ENCODE results near the gene PLSCR5. TPM values are rescaled to one million over a fixed set of nuclear protein-coding genes. Genes with fewer than 3 reads are reported as not detected.

The PLSCR5 gene
- total and polyA plus RNA-seq, 2 experiments from 2014 or later, result not detected

GRCh38 chr3:146540236-146540635, 64.9 kb downstream of the PLSCR5 start (continued):
- TF ChIP-seq, protein P1, sequence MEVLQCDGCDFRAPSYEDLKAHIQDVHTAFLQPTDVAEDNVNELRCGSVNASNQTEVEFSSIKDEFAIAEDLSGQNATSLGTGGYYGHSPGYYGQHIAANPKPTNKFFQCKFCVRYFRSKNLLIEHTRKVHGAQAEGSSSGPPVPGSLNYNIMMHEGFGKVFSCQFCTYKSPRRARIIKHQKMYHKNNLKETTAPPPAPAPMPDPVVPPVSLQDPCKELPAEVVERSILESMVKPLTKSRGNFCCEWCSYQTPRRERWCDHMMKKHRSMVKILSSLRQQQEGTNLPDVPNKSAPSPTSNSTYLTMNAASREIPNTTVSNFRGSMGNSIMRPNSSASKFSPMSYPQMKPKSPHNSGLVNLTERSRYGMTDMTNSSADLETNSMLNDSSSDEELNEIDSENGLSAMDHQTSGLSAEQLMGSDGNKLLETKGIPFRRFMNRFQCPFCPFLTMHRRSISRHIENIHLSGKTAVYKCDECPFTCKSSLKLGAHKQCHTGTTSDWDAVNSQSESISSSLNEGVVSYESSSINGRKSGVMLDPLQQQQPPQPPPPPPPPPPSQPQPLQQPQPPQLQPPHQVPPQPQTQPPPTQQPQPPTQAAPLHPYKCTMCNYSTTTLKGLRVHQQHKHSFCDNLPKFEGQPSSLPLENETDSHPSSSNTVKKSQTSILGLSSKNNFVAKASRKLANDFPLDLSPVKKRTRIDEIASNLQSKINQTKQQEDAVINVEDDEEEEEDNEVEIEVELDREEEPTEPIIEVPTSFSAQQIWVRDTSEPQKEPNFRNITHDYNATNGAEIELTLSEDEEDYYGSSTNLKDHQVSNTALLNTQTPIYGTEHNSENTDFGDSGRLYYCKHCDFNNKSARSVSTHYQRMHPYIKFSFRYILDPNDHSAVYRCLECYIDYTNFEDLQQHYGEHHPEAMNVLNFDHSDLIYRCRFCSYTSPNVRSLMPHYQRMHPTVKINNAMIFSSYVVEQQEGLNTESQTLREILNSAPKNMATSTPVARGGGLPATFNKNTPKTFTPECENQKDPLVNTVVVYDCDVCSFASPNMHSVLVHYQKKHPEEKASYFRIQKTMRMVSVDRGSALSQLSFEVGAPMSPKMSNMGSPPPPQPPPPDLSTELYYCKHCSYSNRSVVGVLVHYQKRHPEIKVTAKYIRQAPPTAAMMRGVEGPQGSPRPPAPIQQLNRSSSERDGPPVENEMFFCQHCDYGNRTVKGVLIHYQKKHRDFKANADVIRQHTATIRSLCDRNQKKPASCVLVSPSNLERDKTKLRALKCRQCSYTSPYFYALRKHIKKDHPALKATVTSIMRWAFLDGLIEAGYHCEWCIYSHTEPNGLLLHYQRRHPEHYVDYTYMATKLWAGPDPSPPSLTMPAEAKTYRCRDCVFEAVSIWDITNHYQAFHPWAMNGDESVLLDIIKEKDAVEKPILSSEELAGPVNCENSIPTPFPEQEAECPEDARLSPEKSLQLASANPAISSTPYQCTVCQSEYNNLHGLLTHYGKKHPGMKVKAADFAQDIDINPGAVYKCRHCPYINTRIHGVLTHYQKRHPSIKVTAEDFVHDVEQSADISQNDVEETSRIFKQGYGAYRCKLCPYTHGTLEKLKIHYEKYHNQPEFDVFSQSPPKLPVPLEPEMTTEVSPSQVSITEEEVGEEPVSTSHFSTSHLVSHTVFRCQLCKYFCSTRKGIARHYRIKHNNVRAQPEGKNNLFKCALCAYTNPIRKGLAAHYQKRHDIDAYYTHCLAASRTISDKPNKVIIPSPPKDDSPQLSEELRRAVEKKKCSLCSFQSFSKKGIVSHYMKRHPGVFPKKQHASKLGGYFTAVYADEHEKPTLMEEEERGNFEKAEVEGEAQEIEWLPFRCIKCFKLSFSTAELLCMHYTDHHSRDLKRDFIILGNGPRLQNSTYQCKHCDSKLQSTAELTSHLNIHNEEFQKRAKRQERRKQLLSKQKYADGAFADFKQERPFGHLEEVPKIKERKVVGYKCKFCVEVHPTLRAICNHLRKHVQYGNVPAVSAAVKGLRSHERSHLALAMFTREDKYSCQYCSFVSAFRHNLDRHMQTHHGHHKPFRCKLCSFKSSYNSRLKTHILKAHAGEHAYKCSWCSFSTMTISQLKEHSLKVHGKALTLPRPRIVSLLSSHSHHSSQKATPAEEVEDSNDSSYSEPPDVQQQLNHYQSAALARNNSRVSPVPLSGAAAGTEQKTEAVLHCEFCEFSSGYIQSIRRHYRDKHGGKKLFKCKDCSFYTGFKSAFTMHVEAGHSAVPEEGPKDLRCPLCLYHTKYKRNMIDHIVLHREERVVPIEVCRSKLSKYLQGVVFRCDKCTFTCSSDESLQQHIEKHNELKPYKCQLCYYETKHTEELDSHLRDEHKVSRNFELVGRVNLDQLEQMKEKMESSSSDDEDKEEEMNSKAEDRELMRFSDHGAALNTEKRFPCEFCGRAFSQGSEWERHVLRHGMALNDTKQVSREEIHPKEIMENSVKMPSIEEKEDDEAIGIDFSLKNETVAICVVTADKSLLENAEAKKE (CRISPR knock-in tag; IDR thresholded peaks at IDR 0.05), result no peak
- TF ChIP-seq POLR2AphosphoS5 (IDR thresholded peaks at IDR 0.05; ENCODE audit: low read depth) (no peak), CREB1 (CRISPR knock-in tag; IDR thresholded peaks at IDR 0.05; ENCODE audit: low read depth) (no peak), REST (IDR thresholded peaks at IDR 0.05; ENCODE audit: unreplicated experiment) (no peak), STAT1 (IDR thresholded peaks at IDR 0.05; ENCODE audit: unreplicated experiment) (no peak), ZNF114 (CRISPR knock-in tag; IDR thresholded peaks at IDR 0.05) (no peak), EZH2phosphoT487 (IDR thresholded peaks at IDR 0.05; ENCODE audit: unreplicated experiment) (no peak), ZNF331 (CRISPR knock-in tag; IDR thresholded peaks at IDR 0.05; ENCODE audit: low read depth) (no peak)
- TF ChIP-seq, protein P2, sequence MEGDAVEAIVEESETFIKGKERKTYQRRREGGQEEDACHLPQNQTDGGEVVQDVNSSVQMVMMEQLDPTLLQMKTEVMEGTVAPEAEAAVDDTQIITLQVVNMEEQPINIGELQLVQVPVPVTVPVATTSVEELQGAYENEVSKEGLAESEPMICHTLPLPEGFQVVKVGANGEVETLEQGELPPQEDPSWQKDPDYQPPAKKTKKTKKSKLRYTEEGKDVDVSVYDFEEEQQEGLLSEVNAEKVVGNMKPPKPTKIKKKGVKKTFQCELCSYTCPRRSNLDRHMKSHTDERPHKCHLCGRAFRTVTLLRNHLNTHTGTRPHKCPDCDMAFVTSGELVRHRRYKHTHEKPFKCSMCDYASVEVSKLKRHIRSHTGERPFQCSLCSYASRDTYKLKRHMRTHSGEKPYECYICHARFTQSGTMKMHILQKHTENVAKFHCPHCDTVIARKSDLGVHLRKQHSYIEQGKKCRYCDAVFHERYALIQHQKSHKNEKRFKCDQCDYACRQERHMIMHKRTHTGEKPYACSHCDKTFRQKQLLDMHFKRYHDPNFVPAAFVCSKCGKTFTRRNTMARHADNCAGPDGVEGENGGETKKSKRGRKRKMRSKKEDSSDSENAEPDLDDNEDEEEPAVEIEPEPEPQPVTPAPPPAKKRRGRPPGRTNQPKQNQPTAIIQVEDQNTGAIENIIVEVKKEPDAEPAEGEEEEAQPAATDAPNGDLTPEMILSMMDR (conservative IDR thresholded peaks at IDR 0.05; ENCODE audit: low read depth in 2 of 2), result no peak

Measured in GM23338 (cell line).